Activated gamma-delta T cell treated with anti-CD3 and anti-CD28 coated beads, Interleukin-2, amount 50 U/mL, for 16 hours (primary cell): Measurements from ENCODE around the gene CCDC32.
"Not testable (repeated sequence)": the region's sequence is repeated elsewhere in the genome, so short reads cannot be mapped to it uniquely, and the experiment has no call there.

Experiments
- DNase-seq: peaks from one replicate; pipeline ENCODE4 v3.0.0-alpha.2; 2020; ENCODE audit warnings: low read depth

Gene CCDC32

GRCh38 chr15:40564591-40565332 is at the start of gene CCDC32:
TSS of gene CCDC32 (minus strand) at chr15:40565042. CDS start at chr15:40563015, 2,027 bp downstream.
- DNase-seq, result peak; percentile 93

- no peak for DNase-seq
Observed at GRCh38 chr15:40613080-40613479, 48.2 kb upstream of the CCDC32 start.

GRCh38 chr15:40603935-40604334 is 39.1 kb upstream of the CCDC32 start:
- no peak for DNase-seq

- DNase-seq, result no peak
Observed at GRCh38 chr15:40600956-40601355, 36.1 kb upstream of the CCDC32 start.

GRCh38 chr15:40598672-40599071 is 33.8 kb upstream of the CCDC32 start:
- no peak for DNase-seq

- no peak for DNase-seq
Observed at GRCh38 chr15:40598126-40598525, 33.3 kb upstream of the CCDC32 start.

- DNase-seq, result no peak
Observed at GRCh38 chr15:40597024-40597423, 32.2 kb upstream of the CCDC32 start.

GRCh38 chr15:40595773-40596172 is 30.9 kb upstream of the CCDC32 start:
- DNase-seq, result no peak

GRCh38 chr15:40595219-40595618 is 30.4 kb upstream of the CCDC32 start:
- no peak for DNase-seq

GRCh38 chr15:40594429-40594836 is 29.6 kb upstream of the CCDC32 start:
- DNase-seq, result peak; percentile 3

- peak; percentile 82 for DNase-seq
Observed at GRCh38 chr15:40593588-40594428, 29.0 kb upstream of the CCDC32 start, which contains the start of gene KNL1. TSS of gene KNL1 (plus strand) at chr15:40594249. CDS start at chr15:40602932, 8,683 bp downstream.

- DNase-seq, result no peak
Observed at GRCh38 chr15:40593165-40593564, 28.3 kb upstream of the CCDC32 start.

- DNase-seq, result no peak
Observed at GRCh38 chr15:40591389-40591788, 26.5 kb upstream of the CCDC32 start.

- no peak for DNase-seq
Observed at GRCh38 chr15:40590667-40591050, 25.8 kb upstream of the CCDC32 start.

- DNase-seq, result no peak
Observed at GRCh38 chr15:40584191-40584590, 19.3 kb upstream of the CCDC32 start.

- DNase-seq, result no peak
Observed at GRCh38 chr15:40582726-40583246, 17.9 kb upstream of the CCDC32 start.

- DNase-seq, result not testable (repeated sequence)
Observed at GRCh38 chr15:40581796-40582195, 17.0 kb upstream of the CCDC32 start.

- no peak for DNase-seq
Observed at GRCh38 chr15:40578892-40579291, 14.1 kb upstream of the CCDC32 start.

GRCh38 chr15:40576914-40577313 is 12.1 kb upstream of the CCDC32 start:
- not testable (repeated sequence) for DNase-seq

GRCh38 chr15:40575113-40575512 is 10.3 kb upstream of the CCDC32 start:
- no peak for DNase-seq

- DNase-seq, result peak; percentile 88
Observed at GRCh38 chr15:40569129-40569953, 4.5 kb upstream of the CCDC32 start, which contains the start of gene RPUSD2. TSS of gene RPUSD2 (plus strand) at chr15:40569299. CDS start at chr15:40569338, 39 bp downstream.

- no peak for DNase-seq
Observed at GRCh38 chr15:40567111-40567510, 2.3 kb upstream of the CCDC32 start.
